ENCODE measurements around the gene TMEM163. TPM values are rescaled to one million over a fixed set of nuclear protein-coding genes. Genes with fewer than 3 reads are reported as not detected.
A peak's percentile ranks its signal among the peaks of the same experiment; 100 is the strongest.

TMEM163 gene
- total RNA-seq, 1 donor from 2014 or later, result 0.95 TPM

DNA sequence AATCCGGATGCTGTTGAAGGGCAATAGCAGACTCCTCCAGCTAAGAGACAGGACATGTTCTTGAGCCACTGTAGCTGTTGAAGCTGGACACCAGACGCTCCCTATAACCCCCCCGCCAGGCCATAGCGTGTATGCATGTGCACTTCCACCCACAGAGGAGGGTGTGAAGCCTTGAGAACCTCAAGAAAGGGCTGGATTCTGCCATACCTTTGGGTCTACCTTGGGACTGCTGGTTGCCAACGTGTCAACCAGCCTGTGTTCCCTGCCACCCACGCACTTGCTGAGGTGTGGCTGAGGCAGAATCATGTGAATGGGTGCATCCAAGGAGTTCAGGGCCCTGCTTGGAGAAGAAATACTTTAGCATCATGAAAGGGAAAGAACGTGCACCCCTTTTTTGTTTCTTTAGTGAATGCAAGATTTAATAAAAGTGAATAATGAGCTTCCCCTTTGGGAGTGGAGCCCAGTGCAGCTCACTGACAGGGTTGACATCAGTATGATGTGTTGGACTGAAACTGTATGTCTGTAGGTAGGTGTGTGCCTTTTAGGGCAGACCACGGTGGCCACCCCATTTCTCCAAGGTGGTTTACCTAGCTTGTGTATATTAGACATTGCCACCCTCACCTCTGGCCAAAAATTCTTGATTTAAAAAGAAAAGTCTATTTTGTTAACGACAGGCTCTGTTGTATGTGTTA is 266.6 kb downstream of the TMEM163 start:
- TF ChIP-seq EZH2phosphoT487 (IDR thresholded peaks at IDR 0.05) (no peak), EZH2 (IDR thresholded peaks at IDR 0.05) (no peak)
- TF ChIP-seq, protein P1, sequence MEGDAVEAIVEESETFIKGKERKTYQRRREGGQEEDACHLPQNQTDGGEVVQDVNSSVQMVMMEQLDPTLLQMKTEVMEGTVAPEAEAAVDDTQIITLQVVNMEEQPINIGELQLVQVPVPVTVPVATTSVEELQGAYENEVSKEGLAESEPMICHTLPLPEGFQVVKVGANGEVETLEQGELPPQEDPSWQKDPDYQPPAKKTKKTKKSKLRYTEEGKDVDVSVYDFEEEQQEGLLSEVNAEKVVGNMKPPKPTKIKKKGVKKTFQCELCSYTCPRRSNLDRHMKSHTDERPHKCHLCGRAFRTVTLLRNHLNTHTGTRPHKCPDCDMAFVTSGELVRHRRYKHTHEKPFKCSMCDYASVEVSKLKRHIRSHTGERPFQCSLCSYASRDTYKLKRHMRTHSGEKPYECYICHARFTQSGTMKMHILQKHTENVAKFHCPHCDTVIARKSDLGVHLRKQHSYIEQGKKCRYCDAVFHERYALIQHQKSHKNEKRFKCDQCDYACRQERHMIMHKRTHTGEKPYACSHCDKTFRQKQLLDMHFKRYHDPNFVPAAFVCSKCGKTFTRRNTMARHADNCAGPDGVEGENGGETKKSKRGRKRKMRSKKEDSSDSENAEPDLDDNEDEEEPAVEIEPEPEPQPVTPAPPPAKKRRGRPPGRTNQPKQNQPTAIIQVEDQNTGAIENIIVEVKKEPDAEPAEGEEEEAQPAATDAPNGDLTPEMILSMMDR (IDR thresholded peaks at IDR 0.05), result no peak
- Histone ChIP-seq H3K27me3 (no peaks in the 10 kb centered on the region), H2AFZ (replicated peaks) (no peak overlapping the region), H3F3A (ENCODE audit: low read depth) (no peaks in the 10 kb centered on the region), H3K9ac (no peak overlapping the region), H3K4me2 (no peak overlapping the region), H3K79me2 (ENCODE audit: low read depth) (no peaks in the 10 kb centered on the region), H3K36me3 (no peaks in the 10 kb centered on the region), H3K4me3 (no peak overlapping the region), H3K27ac (no peak overlapping the region), H3K9me3 (ENCODE audit: low read depth) (no peaks in the 10 kb centered on the region), H3K4me1 (no peaks in the 10 kb centered on the region), H4K20me1 (ENCODE audit: low read depth) (no peaks in the 10 kb centered on the region)
- Mint-ChIP-seq H3K4me1 (peaks cover 8% of the 10 kb centered on the region), H3K27ac (no peak overlapping the region), H3K27me3 (ENCODE audit: insufficient read depth, low read depth) (peaks cover 5% of the 10 kb centered on the region), H3K9me3 (no peaks in the 10 kb centered on the region), H3K36me3 (no peaks in the 10 kb centered on the region), H3K4me3 (no peak overlapping the region)
- no peak for DNase-seq (ENCODE audit: low spot score)

DNA sequence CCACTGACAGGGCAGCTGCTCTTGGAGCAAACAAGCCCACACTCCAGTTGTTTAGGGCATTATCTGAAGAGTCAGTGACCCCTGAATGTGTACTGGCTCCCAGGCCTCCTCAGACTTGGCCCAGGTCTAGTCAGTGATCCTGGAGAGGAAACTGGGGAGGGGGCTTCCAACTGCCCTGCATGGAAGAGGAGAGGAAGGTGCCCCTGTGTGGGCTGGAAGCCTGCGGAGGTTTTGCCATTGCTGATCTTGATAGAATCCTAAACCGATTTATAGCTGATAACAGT is 267.5 kb downstream of the TMEM163 start:
- DNase-seq (ENCODE audit: low spot score), result no peak
- H3K27me3 ChIP-seq, result no peaks in the 10 kb centered on the region
- H3K9me3 ChIP-seq (ENCODE audit: low read depth), result no peaks in the 10 kb centered on the region
- no peaks in the 10 kb centered on the region for H3K36me3 ChIP-seq
- Mint-ChIP-seq H3K27ac (peak overlapping the region; percentile 33), H3K9me3 (no peaks in the 10 kb centered on the region), H3K27me3 (ENCODE audit: insufficient read depth, low read depth) (peaks cover 9% of the 10 kb centered on the region), H3K4me3 (no peak overlapping the region), H3K36me3 (no peaks in the 10 kb centered on the region), H3K4me1 (peaks cover 17% of the 10 kb centered on the region)
- H3F3A ChIP-seq (ENCODE audit: low read depth), result no peaks in the 10 kb centered on the region
- H3K4me3 ChIP-seq, result no peak overlapping the region
- TF ChIP-seq, protein P1 (IDR thresholded peaks at IDR 0.05), result no peak
- TF ChIP-seq EZH2phosphoT487 (IDR thresholded peaks at IDR 0.05) (no peak), EZH2 (IDR thresholded peaks at IDR 0.05) (no peak)
- H3K9ac ChIP-seq, result no peak overlapping the region
- H3K79me2 ChIP-seq (ENCODE audit: low read depth), result no peaks in the 10 kb centered on the region
- no peak overlapping the region for H3K27ac ChIP-seq
- no peak overlapping the region for H3K4me2 ChIP-seq
- H3K4me1 ChIP-seq, result no peaks in the 10 kb centered on the region
- peaks cover 3% of the 10 kb centered on the region for H4K20me1 ChIP-seq (ENCODE audit: low read depth)
- H2AFZ ChIP-seq (replicated peaks), result no peak overlapping the region

- no peaks in the 10 kb centered on the region for H3K36me3 ChIP-seq
- no peak overlapping the region for H3K4me3 ChIP-seq
- H3K27ac ChIP-seq, result no peak overlapping the region
- H3K4me1 ChIP-seq, result peaks cover 4% of the 10 kb centered on the region
- TF ChIP-seq EZH2phosphoT487 (IDR thresholded peaks at IDR 0.05), result no peak
- TF ChIP-seq, protein P1 (IDR thresholded peaks at IDR 0.05), result no peak
- H3K9me3 Mint-ChIP-seq, result no peaks in the 10 kb centered on the region
- H3K4me1 Mint-ChIP-seq, result peaks cover 26% of the 10 kb centered on the region
- H3K27me3 Mint-ChIP-seq (ENCODE audit: insufficient read depth, low read depth), result peaks cover 9% of the 10 kb centered on the region
- H4K20me1 ChIP-seq (ENCODE audit: low read depth), result peaks cover 3% of the 10 kb centered on the region
- no peak overlapping the region for H3K9ac ChIP-seq
- no peaks in the 10 kb centered on the region for H3K27me3 ChIP-seq
- no peak overlapping the region for H2AFZ ChIP-seq (replicated peaks)
- no peaks in the 10 kb centered on the region for H3K36me3 Mint-ChIP-seq
- no peak for DNase-seq (ENCODE audit: low spot score)
- H3K9me3 ChIP-seq (ENCODE audit: low read depth), result no peaks in the 10 kb centered on the region
- no peak overlapping the region for H3K4me2 ChIP-seq
- H3K4me3 Mint-ChIP-seq, result no peak overlapping the region
- H3K27ac Mint-ChIP-seq, result peak overlapping the region; percentile 72
- no peaks in the 10 kb centered on the region for H3K79me2 ChIP-seq (ENCODE audit: low read depth)
- H3F3A ChIP-seq (ENCODE audit: low read depth), result no peaks in the 10 kb centered on the region
Observed at GRCh38 chr2:134449751-134450513, 268.9 kb downstream of the TMEM163 start.

Measured in neural progenitor cell (in vitro differentiated cells).